Thyroid gland (tissue), 4 donors: ENCODE data around the gene SLC25A24.

Source experiments
- CTCF ChIP-seq, 6 experiments: fragments of 200-600 bp in 3 of 6; fragments of 450-650 bp in 3 of 6; sonication (generic) in 3 of 6; IDR thresholded peaks; one replicate each; pipeline ENCODE4 v1.5.1; 2016 to 2019; ENCODE audit warnings: antibody characterized with exemption in 6 of 6, mild to moderate bottlenecking in 2 of 6, inconsistent platforms in 1 of 6, moderate library complexity in 1 of 6
- POLR2A ChIP-seq, 2 donors: fragments of 450-650 bp; IDR thresholded peaks; one replicate each; pipeline ENCODE4 v1.6.1; 2017; ENCODE audit warnings: antibody characterized with exemption in 2 of 2, mild to moderate bottlenecking in 2 of 2, moderate library complexity in 1 of 2

- TF ChIP-seq CTCF (IDR thresholded peaks at IDR 0.05): no peak
- no peak for TF ChIP-seq POLR2A (IDR thresholded peaks at IDR 0.05)
These were observed 9.3 kb downstream of the SLC25A24 start for GRCh38 chr1:108190686-108191416.
